ENCODE results near the gene NEFH.

GRCh38 chr22:29509815-29510214 lies 29.8 kb downstream of the NEFH start:
- TF ChIP-seq SP1 (IDR thresholded peaks at IDR 0.05): no peak
- no peak for TF ChIP-seq ARNT (IDR thresholded peaks at IDR 0.05)

Data from HEK293T (cell line).